Measurements from ENCODE around the gene PKDCC. TPM values are rescaled to one million over a fixed set of nuclear protein-coding genes. Genes with fewer than 3 reads are reported as not detected.

Gene PKDCC
- total RNA-seq, 1 experiment from 2014 or later: 82.2 TPM

GRCh38 chr2:42068571-42069178 is 20.9 kb downstream of the PKDCC start:
- BruUV-seq (replicated peaks): no TSS peak
- Histone ChIP-seq H3K36me3 (ENCODE audit: insufficient read depth, low read length, poor library complexity, severe bottlenecking) (no peaks in the 10 kb centered on the region), H3K4me3 (ENCODE audit: low read depth, low read length, poor library complexity, severe bottlenecking) (no peak overlapping the region), H3K9me3 (ENCODE audit: low read depth, low read length, poor library complexity, severe bottlenecking) (no peaks in the 10 kb centered on the region), H3K27ac (ENCODE audit: low read depth, low read length, poor library complexity, severe bottlenecking) (no peak overlapping the region), H3K4me1 (ENCODE audit: insufficient read depth, low read length, poor library complexity, severe bottlenecking) (peaks cover under 1% of the 10 kb centered on the region), H3K27me3 (replicated peaks; ENCODE audit: insufficient read depth, low read depth, low read length, poor library complexity) (no peaks in the 10 kb centered on the region)
- no peak for DNase-seq (ENCODE audit: low spot score)
- ChIA-PET POLR2A (ENCODE audit: low non-redundant PET) (no interaction called here), CTCF (no interaction called here)
- TF ChIP-seq EZH2 (IDR thresholded peaks at IDR 0.05; ENCODE audit: borderline replicate concordance, low read depth, low read length, poor library complexity, severe bottlenecking): no peak
- no peak for TF ChIP-seq CTCF (conservative IDR thresholded peaks at IDR 0.05; ENCODE audit: low read depth, low read length)
- intact Hi-C loops (cut with micrococcal nuclease; ENCODE audit: unreplicated experiment): no loop called here

DNA sequence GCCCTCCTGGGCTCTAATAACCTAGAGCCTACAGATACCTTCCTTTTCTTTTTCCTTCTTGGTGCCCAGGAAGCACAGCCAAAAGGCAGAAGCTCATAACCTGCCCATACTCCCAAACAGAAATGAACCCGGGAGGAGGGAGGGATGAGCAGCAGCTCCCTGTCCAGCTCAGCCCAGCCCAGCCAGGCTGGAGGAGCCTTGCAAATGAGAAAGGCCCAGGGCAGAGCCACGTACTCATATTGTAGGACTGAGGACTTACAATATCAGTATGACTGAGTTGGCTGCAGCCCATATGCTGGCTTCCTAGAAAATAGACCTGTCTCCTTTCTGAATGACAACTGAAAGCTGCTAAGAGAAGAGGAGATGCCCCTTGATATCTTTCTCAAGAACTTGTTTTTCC is 21.7 kb downstream of the PKDCC start:
- Histone ChIP-seq H3K4me1 (ENCODE audit: insufficient read depth, low read length, poor library complexity, severe bottlenecking) (peaks cover 9% of the 10 kb centered on the region), H3K27ac (ENCODE audit: low read depth, low read length, poor library complexity, severe bottlenecking) (no peak overlapping the region), H3K27me3 (replicated peaks; ENCODE audit: insufficient read depth, low read depth, low read length, poor library complexity) (no peaks in the 10 kb centered on the region), H3K4me3 (ENCODE audit: low read depth, low read length, poor library complexity, severe bottlenecking) (no peak overlapping the region), H3K36me3 (ENCODE audit: insufficient read depth, low read length, poor library complexity, severe bottlenecking) (no peaks in the 10 kb centered on the region), H3K9me3 (ENCODE audit: low read depth, low read length, poor library complexity, severe bottlenecking) (no peaks in the 10 kb centered on the region)
- BruUV-seq (replicated peaks): no TSS peak
- ChIA-PET CTCF (no interaction called here), POLR2A (ENCODE audit: low non-redundant PET) (no interaction called here)
- intact Hi-C loops (cut with micrococcal nuclease; ENCODE audit: unreplicated experiment): no loop called here
- TF ChIP-seq EZH2 (IDR thresholded peaks at IDR 0.05; ENCODE audit: borderline replicate concordance, low read depth, low read length, poor library complexity, severe bottlenecking) (no peak), CTCF (conservative IDR thresholded peaks at IDR 0.05; ENCODE audit: low read depth, low read length) (no peak)
- DNase-seq (ENCODE audit: low spot score): no peak

DNA sequence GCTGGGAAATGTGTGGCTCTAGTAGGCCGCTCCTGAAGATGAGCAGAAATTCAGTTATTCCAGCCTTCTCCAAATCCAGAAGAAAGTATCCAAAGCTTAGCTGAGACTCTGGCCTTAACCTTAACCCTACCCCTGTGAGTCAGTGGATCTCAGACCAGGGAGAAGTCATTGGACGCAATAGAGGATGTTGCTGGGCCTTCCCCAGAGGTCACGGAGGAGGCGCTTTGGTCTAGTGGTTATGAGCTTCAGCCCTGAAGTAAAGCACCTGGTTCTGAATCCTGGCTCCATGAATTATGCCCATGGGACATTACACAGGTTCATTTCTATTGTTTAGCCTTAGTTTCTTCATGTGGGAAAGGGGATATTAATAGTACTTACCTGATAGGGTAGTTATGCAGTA is 24.0 kb downstream of the PKDCC start:
- Histone ChIP-seq H3K27ac (ENCODE audit: low read depth, low read length, poor library complexity, severe bottlenecking) (no peak overlapping the region), H3K27me3 (replicated peaks; ENCODE audit: insufficient read depth, low read depth, low read length, poor library complexity) (no peaks in the 10 kb centered on the region), H3K4me1 (ENCODE audit: insufficient read depth, low read length, poor library complexity, severe bottlenecking) (peaks cover 12% of the 10 kb centered on the region), H3K9me3 (ENCODE audit: low read depth, low read length, poor library complexity, severe bottlenecking) (no peaks in the 10 kb centered on the region), H3K4me3 (ENCODE audit: low read depth, low read length, poor library complexity, severe bottlenecking) (no peak overlapping the region), H3K36me3 (ENCODE audit: insufficient read depth, low read length, poor library complexity, severe bottlenecking) (no peaks in the 10 kb centered on the region)
- intact Hi-C loops (cut with micrococcal nuclease; ENCODE audit: unreplicated experiment): loop anchor here (5.0 kb wide), 1 partner anchor 89 kb away; no protein-coding TSS in a partner anchor
- CTCF ChIA-PET: no interaction called here
- POLR2A ChIA-PET (ENCODE audit: low non-redundant PET): no interaction called here
- DNase-seq (ENCODE audit: low spot score): no peak
- no TSS peak for BruUV-seq (replicated peaks)
- no peak for TF ChIP-seq CTCF (conservative IDR thresholded peaks at IDR 0.05; ENCODE audit: low read depth, low read length)
- no peak for TF ChIP-seq EZH2 (IDR thresholded peaks at IDR 0.05; ENCODE audit: borderline replicate concordance, low read depth, low read length, poor library complexity, severe bottlenecking)
